HCT116 (cell line): Measurements from ENCODE around the gene NAA15.

ENCODE experiments used
- CEBPB ChIP-seq: IDR thresholded peaks from 2 replicates; pipeline ENCODE4 v1.6.1; 2012; ENCODE audit warnings: low read depth
- EGR1 ChIP-seq: IDR thresholded peaks from 2 replicates; pipeline ENCODE4 v1.6.1; 2012; ENCODE audit warnings: low read depth
- EZH2 ChIP-seq: fragments of 200-600 bp; sonication (generic); IDR thresholded peaks from 2 replicates; pipeline ENCODE4 v1.6.1; 2017; ENCODE audit warnings: antibody characterized with exemption, mixed run types
- JUND ChIP-seq: IDR thresholded peaks from 2 replicates; pipeline ENCODE4 v1.6.1; 2012
- POLR2A ChIP-seq: IDR thresholded peaks from 2 replicates; pipeline ENCODE4 v1.7.0; 2011; ENCODE audit warnings: borderline replicate concordance; ENCODE audit not compliant: insufficient read depth, insufficient read length; ENCODE audit errors: extremely low read depth
- POLR2AphosphoS5 ChIP-seq: IDR thresholded peaks from 2 replicates; pipeline ENCODE4 v1.6.1; 2011; ENCODE audit warnings: mild to moderate bottlenecking, low read depth, low read length, moderate library complexity
- RAD21 ChIP-seq: IDR thresholded peaks from 2 replicates; pipeline ENCODE4 v1.6.1; 2012; ENCODE audit warnings: low read depth, mild to moderate bottlenecking
- TCF7L2 ChIP-seq: IDR thresholded peaks from 2 replicates; pipeline ENCODE4 v1.7.0; 2011; ENCODE audit warnings: borderline replicate concordance, inconsistent platforms; ENCODE audit not compliant: insufficient read depth, insufficient read length; ENCODE audit errors: extremely low read depth
- ZFX ChIP-seq: fragments of 450-650 bp; IDR thresholded peaks from 2 replicates; pipeline ENCODE4 v1.6.1; 2017
- ZNF274 ChIP-seq: fragments of 200-500 bp; sonication (Bioruptor generic); IDR thresholded peaks from 2 replicates; pipeline ENCODE4 v1.6.1; 2014; ENCODE audit warnings: mild to moderate bottlenecking, low read depth, low read length, inconsistent platforms
- TF ChIP-seq, protein P1 (sequence below), 3 experiments: fragments of 200-600 bp in 1 of 3; sonication (generic) in 1 of 3; IDR thresholded peaks in 2 of 3; conservative IDR thresholded peaks in 1 of 3; 2 replicates each; pipeline ENCODE4 v1.5.1; 2012 to 2017; ENCODE audit warnings: low read depth in 2 of 3, low read length in 2 of 3, antibody characterized with exemption in 1 of 3, borderline replicate concordance in 1 of 3, control low read depth in 1 of 3, mild to moderate bottlenecking in 1 of 3, mixed read lengths in 1 of 3, mixed run types in 1 of 3, moderate library complexity in 1 of 3; ENCODE audit not compliant: insufficient read depth in 1 of 3
- TF ChIP-seq, protein P2 (sequence below): IDR thresholded peaks from 2 replicates; pipeline ENCODE4 v1.6.1; 2012
- TF ChIP-seq, protein P3 (sequence below): IDR thresholded peaks from 2 replicates; pipeline ENCODE4 v1.6.1; 2012; ENCODE audit warnings: low read depth
- TF ChIP-seq, protein P4 (sequence below): IDR thresholded peaks from 2 replicates; pipeline ENCODE4 v1.6.1; 2011; ENCODE audit warnings: mild to moderate bottlenecking, low read length, moderate library complexity; ENCODE audit not compliant: insufficient replicate concordance; ENCODE audit errors: extremely low read depth

DNA sequence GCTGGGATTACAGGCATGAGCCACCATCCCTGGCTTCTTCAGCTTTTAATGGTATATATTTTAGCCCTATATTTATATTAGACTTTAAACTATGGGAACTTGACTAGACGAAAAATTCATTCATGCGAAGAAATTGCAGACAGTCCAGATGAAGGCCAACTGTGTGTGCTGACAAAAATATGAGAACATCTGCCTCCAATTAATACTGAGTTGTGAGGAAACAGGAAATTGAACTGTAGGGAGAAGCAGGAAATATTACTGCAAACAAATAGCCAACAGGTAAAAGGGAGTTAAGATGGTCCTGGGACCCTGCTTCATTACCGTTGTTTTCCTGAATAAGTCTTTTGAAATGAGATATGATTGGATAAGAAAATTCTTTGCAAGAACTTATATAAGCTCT is 47.6 kb upstream of the NAA15 start:
- TF ChIP-seq, protein P1, sequence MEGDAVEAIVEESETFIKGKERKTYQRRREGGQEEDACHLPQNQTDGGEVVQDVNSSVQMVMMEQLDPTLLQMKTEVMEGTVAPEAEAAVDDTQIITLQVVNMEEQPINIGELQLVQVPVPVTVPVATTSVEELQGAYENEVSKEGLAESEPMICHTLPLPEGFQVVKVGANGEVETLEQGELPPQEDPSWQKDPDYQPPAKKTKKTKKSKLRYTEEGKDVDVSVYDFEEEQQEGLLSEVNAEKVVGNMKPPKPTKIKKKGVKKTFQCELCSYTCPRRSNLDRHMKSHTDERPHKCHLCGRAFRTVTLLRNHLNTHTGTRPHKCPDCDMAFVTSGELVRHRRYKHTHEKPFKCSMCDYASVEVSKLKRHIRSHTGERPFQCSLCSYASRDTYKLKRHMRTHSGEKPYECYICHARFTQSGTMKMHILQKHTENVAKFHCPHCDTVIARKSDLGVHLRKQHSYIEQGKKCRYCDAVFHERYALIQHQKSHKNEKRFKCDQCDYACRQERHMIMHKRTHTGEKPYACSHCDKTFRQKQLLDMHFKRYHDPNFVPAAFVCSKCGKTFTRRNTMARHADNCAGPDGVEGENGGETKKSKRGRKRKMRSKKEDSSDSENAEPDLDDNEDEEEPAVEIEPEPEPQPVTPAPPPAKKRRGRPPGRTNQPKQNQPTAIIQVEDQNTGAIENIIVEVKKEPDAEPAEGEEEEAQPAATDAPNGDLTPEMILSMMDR (IDR thresholded peaks at IDR 0.05 in 2 of 3, conservative IDR thresholded peaks at IDR 0.05 in 1 of 3; ENCODE audit: borderline replicate concordance in 1 of 3, insufficient read depth in 1 of 3, low read depth in 2 of 3, low read length in 2 of 3): no peak
- TF ChIP-seq EZH2: no peak
- TF ChIP-seq POLR2A: no peak
- TF ChIP-seq POLR2AphosphoS5: no peak
- no peak for TF ChIP-seq TCF7L2
- no peak for TF ChIP-seq CEBPB
- TF ChIP-seq, protein P2, sequence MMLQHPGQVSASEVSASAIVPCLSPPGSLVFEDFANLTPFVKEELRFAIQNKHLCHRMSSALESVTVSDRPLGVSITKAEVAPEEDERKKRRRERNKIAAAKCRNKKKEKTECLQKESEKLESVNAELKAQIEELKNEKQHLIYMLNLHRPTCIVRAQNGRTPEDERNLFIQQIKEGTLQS: no peak
- no peak for TF ChIP-seq ZFX
- TF ChIP-seq, protein P3, sequence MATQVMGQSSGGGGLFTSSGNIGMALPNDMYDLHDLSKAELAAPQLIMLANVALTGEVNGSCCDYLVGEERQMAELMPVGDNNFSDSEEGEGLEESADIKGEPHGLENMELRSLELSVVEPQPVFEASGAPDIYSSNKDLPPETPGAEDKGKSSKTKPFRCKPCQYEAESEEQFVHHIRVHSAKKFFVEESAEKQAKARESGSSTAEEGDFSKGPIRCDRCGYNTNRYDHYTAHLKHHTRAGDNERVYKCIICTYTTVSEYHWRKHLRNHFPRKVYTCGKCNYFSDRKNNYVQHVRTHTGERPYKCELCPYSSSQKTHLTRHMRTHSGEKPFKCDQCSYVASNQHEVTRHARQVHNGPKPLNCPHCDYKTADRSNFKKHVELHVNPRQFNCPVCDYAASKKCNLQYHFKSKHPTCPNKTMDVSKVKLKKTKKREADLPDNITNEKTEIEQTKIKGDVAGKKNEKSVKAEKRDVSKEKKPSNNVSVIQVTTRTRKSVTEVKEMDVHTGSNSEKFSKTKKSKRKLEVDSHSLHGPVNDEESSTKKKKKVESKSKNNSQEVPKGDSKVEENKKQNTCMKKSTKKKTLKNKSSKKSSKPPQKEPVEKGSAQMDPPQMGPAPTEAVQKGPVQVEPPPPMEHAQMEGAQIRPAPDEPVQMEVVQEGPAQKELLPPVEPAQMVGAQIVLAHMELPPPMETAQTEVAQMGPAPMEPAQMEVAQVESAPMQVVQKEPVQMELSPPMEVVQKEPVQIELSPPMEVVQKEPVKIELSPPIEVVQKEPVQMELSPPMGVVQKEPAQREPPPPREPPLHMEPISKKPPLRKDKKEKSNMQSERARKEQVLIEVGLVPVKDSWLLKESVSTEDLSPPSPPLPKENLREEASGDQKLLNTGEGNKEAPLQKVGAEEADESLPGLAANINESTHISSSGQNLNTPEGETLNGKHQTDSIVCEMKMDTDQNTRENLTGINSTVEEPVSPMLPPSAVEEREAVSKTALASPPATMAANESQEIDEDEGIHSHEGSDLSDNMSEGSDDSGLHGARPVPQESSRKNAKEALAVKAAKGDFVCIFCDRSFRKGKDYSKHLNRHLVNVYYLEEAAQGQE: no peak
- no peak for TF ChIP-seq JUND
- no peak for TF ChIP-seq ZNF274
- no peak for TF ChIP-seq RAD21
- TF ChIP-seq, protein P4, sequence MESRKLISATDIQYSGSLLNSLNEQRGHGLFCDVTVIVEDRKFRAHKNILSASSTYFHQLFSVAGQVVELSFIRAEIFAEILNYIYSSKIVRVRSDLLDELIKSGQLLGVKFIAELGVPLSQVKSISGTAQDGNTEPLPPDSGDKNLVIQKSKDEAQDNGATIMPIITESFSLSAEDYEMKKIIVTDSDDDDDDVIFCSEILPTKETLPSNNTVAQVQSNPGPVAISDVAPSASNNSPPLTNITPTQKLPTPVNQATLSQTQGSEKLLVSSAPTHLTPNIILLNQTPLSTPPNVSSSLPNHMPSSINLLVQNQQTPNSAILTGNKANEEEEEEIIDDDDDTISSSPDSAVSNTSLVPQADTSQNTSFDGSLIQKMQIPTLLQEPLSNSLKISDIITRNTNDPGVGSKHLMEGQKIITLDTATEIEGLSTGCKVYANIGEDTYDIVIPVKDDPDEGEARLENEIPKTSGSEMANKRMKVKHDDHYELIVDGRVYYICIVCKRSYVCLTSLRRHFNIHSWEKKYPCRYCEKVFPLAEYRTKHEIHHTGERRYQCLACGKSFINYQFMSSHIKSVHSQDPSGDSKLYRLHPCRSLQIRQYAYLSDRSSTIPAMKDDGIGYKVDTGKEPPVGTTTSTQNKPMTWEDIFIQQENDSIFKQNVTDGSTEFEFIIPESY: no peak
- TF ChIP-seq EGR1: no peak
